SH-SY5Y (cell line): Measurements from ENCODE around the gene ATP13A2.

Experiments used
- GATA2 ChIP-seq: IDR thresholded peaks from 2 replicates; pipeline ENCODE4 v1.6.1; 2011; ENCODE audit warnings: mild to moderate bottlenecking, low read depth, low read length
- GATA3 ChIP-seq: IDR thresholded peaks from 2 replicates; pipeline ENCODE4 v1.6.1; 2011; ENCODE audit warnings: low read depth, mild to moderate bottlenecking, low read length, moderate library complexity

The ATP13A2 gene

GRCh38 chr1:16969651-16970050 lies 42.1 kb downstream of the ATP13A2 start:
- TF ChIP-seq GATA2: no peak
- no peak for TF ChIP-seq GATA3

DNA sequence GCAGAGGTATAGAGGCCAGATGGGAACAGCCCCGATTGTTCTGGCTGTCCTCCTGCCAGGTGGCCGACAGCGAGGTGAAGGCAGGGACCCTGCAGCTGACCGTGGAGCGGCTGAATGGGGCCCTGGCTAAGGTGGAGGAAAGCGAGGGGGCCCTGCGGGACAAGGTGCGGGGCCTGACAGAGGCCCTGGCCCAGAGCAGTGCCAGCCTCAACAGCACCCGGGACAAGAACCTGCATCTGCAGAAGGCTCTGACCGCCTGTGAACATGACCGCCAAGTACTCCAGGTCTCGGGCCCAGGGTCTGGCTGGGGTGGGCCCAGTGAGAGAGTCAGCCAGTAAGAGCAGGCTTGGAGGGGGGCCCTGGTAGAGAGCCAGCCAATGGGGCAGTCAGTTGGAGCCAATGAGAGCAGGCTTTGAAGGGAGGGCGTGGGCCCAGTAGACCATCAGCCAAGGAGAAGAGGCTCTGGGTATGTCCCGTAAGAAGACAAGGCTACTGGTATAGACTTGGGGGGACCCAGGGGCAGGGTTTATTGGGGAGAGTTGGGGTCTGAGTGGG lies 42.6 kb downstream of the ATP13A2 start:
- no peak for TF ChIP-seq GATA3
- no peak for TF ChIP-seq GATA2

DNA sequence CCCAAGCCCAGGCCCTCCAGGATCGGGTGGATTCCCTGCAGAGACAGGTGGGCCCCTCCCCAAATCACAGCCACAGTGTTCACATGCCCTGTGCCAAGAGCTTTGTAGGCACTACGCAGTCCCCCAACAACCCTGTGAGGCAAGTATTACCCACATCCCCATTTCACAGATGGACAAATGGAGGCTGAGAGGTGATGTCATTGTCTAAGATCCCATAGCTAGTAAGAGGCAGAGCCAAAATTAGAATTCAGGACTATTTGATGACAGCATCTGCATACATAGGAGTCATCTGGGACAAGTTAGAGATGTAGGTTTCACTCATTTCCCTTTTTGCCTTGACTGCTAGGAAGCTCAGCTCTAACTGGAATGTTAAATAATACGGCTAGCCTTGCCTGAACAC lies 43.4 kb downstream of the ATP13A2 start:
- TF ChIP-seq GATA3 (no peak), GATA2 (no peak)

GRCh38 chr1:16967962-16968361 lies 43.8 kb downstream of the ATP13A2 start:
- TF ChIP-seq GATA3: no peak
- TF ChIP-seq GATA2: no peak

DNA sequence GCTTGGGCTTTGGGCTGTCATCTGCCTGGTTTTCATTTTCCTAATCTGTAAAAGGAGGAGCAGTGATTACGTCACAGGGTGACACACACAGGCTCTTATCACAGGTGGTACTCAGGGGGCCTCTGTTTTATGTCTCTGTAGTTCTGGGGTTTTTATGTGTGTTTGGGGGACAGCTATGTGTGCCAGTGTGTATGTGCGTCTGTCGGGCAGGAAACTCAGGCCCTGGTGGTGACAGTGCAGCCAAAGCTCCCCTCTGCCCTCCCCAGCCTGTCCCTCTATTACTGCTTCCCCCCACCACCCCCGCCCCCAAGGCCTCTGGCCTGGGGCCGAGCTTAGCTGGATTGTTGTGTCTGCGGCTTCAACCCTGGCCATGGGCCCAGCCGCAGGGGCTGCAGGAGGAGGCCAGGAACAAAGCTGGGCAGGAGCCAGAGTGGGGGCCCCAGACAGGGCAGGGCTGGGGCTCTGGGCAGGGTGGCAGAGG lies 44.6 kb downstream of the ATP13A2 start:
- TF ChIP-seq GATA3: no peak
- no peak for TF ChIP-seq GATA2

GRCh38 chr1:16966282-16966681 lies 45.4 kb downstream of the ATP13A2 start:
- TF ChIP-seq GATA3: no peak
- TF ChIP-seq GATA2: no peak

DNA sequence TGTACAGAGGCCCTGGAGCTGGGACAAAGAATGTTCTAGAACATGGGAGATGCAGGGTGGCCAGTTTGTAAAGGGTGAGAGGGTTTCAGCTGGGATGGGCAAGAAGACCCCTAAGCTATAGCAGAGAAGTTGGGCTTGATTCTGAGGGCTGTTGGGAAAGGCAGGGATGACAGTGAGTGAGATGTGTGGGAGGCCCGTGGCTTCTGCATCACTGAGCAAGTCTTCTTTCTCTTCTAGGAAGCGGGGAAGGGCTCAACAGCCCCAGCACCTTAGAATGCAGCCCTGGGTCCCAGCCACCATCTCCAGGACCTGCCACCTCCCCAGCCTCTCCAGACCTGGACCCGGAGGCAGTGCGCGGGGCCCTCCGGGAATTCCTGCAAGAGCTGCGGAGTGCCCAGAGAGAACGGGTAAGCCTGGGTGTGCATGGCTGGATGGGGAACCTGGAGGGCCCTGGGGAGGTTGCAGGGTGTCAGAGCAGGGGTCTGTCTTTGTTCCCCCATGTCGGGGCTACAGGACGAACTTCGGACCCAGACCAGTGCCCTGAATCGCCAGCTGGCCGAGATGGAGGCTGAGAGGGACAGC lies 46.2 kb downstream of the ATP13A2 start:
- no peak for TF ChIP-seq GATA3
- no peak for TF ChIP-seq GATA2

DNA sequence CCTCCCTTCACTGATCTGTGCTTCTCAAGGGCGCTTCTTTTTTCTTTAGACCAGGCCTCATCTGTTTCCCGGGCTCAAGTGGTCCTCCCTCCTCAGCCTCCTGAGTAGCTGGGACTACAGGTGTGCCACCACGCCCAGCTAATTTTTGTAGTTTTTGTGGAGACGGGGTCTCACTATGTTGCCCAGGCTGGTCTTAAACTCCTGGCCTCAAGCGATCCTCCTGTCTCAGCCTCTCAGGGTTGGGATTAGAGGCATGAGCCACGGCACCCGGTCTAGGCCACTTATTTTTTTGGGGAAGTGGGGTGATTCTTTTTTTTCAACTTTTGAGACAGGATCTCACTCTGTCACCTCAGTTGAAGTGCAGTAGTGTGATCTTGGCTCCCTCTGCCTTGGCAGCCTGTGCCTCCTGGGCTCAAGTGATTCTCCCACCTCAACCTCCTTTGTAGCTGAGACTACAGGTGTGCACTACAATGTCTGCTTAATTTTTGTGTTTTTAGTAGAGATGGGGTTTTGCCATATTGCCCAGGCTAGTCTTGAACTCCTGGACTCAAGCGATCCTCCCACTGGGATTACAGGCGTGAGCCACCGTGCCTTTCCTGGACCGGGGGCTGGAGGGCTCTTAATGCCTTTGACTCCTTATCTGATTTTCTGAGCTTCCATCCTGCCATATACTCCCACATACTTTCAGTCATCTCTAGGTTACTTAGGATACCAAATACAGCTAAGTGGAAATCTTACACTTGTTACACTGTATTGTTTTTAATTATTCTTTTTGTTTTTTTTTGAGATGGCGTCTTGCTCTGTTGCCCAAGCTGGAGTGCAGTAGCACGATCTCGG lies 50.2 kb downstream of the ATP13A2 start:
- TF ChIP-seq GATA2 (no peak), GATA3 (no peak)

DNA sequence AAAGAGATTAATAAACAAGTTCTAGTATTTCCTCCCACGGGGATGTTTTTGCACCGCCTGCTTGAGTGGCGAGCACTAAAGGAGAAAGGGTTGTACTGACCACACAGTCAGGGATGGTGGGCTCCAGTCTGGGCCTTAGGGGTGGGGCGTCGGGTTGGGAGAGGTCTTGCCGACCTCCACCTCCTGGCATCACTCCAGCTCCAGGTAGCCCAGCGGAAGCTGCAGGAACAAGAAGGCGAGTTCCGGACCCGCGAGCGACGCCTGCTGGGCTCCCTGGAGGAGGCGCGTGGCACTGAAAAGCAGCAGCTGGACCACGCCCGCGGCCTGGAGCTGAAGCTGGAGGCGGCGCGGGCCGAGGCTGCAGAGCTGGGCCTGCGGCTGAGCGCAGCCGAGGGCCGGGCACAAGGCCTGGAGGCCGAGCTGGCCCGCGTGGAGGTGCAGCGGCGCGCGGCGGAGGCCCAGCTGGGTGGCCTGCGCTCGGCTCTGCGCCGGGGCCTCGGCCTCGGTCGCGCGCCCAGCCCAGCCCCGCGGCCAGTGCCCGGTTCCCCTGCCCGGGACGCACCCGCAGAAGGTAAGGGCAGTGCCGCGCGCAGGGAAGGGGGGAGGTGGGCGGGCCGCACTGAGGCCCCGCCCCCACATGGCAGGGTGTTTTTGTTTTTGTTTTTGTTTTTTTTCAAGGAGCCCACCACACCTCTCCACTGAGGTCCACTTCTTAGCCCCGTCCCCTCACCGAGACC lies 51.0 kb downstream of the ATP13A2 start:
- TF ChIP-seq GATA3 (no peak), GATA2 (no peak)

DNA sequence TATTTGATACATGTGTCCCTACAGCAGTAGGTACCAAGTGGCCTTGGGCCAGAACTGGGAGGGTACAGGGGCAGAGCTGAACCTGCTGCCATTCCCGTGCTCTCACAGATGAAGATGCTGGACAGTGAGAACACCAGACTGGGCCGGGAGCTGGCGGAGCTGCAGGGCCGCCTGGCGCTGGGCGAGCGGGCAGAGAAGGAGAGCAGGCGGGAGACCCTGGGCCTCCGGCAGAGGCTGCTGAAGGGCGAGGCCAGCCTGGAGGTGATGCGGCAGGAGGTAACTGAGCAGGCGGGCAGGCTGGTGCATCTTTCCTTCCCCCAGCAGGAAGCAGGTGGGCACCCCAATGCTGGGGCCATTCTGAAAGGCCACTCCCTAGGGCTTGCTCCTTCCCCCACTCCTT lies 53.3 kb downstream of the ATP13A2 start:
- TF ChIP-seq GATA3: no peak
- TF ChIP-seq GATA2: no peak

- TF ChIP-seq GATA3 (no peak), GATA2 (no peak)
Measured at GRCh38 chr1:16957731-16958130, 54.0 kb downstream of the ATP13A2 start.

DNA sequence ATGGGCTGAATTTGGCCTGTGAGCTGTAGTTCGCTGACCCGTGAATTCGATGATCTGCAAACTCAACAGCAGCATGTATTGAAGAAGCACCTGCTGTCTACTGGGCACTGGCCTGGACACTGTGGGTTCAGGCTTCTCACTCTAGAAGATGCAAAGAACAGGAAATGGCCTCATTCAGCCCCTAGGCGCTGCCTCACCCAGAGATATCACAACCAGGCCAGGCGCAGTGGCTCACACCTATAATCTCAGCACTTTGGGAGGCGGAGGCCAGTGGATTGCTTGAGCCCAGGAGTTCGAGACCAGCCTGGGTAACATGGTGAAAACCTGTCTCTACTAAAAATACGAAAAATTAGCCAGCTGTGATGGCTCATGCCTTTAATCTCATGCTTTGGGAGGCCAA lies 55.0 kb downstream of the ATP13A2 start:
- no peak for TF ChIP-seq GATA2
- no peak for TF ChIP-seq GATA3

DNA sequence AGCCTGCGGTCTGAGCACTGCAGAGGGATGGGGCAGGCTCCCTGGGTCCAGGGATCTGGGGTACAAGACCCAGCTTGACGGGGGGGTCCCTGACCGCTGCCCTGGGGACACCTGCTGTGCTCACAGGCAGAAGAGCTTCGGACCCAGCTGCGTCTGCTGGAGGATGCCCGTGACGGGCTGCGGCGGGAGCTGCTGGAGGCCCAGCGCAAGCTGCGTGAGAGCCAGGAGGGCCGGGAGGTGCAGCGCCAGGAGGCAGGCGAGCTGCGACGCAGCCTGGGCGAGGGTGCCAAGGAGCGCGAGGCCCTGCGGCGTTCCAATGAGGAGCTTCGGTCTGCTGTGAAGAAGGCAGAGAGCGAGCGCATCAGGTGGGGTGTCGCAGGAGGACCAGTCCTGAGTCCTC lies 56.5 kb downstream of the ATP13A2 start:
- TF ChIP-seq GATA2 (no peak), GATA3 (no peak)

GRCh38 chr1:16954579-16954978 lies 57.1 kb downstream of the ATP13A2 start:
- TF ChIP-seq GATA3 (no peak), GATA2 (no peak)

DNA sequence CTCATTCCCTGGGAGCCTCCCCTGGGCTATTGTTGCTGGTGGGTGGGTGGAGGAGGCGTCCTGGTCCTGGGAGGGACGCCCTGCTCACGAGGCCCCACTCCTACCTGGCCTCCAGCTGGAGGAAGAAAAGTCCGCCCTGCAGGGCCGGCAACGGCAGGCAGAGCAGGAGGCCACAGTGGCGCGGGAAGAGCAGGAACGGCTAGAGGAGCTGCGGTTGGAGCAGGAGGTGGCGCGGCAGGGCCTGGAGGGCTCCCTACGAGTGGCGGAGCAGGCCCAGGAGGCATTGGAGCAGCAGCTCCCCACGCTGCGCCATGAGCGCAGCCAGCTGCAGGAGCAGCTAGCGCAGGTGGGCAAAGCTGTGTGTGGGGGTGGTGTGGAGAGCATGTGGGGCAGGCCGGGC lies 65.1 kb downstream of the ATP13A2 start:
- TF ChIP-seq GATA3 (no peak), GATA2 (no peak)
